ENCODE data around the gene TXNDC11.

The TXNDC11 gene

GRCh38 chr16:11684231-11685025 lies 58.2 kb downstream of the TXNDC11 start:
- TF ChIP-seq CTCF (IDR thresholded peaks at IDR 0.05), result no peak

GRCh38 chr16:11683145-11683544 lies 59.5 kb downstream of the TXNDC11 start:
- TF ChIP-seq CTCF (IDR thresholded peaks at IDR 0.05), result no peak

- TF ChIP-seq CTCF (IDR thresholded peaks at IDR 0.05), result no peak
Measured at GRCh38 chr16:11682655-11683096, 60.0 kb downstream of the TXNDC11 start.

- TF ChIP-seq CTCF (IDR thresholded peaks at IDR 0.05), result no peak
Measured at GRCh38 chr16:11681976-11682654, 60.5 kb downstream of the TXNDC11 start.

- no peak for TF ChIP-seq CTCF (IDR thresholded peaks at IDR 0.05)
Measured at GRCh38 chr16:11681556-11681955, 61.1 kb downstream of the TXNDC11 start.

GRCh38 chr16:11679941-11680911 lies 62.4 kb downstream of the TXNDC11 start:
- TF ChIP-seq CTCF (IDR thresholded peaks at IDR 0.05), result no peak

GRCh38 chr16:11679250-11679649 lies 63.4 kb downstream of the TXNDC11 start:
- TF ChIP-seq CTCF (IDR thresholded peaks at IDR 0.05), result no peak

Data from LNCAP (cell line).